SKM-1 treated with dmso at 0.1 percent for 144 hours (cell line): ENCODE measurements around the gene TJP1.
"Not testable (repeated sequence)": the region's sequence is repeated elsewhere in the genome, so short reads cannot be mapped to it uniquely, and the experiment has no call there.

Source experiments
- DNase-seq: peaks from one replicate; lab custom pipeline; 2025; ENCODE audit not compliant: unreplicated experiment; lab: John Stamatoyannopoulos, UW

Gene TJP1

GRCh38 chr15:29685156-29686078 is 136.9 kb downstream of the TJP1 start:
- no peak for DNase-seq

DNA sequence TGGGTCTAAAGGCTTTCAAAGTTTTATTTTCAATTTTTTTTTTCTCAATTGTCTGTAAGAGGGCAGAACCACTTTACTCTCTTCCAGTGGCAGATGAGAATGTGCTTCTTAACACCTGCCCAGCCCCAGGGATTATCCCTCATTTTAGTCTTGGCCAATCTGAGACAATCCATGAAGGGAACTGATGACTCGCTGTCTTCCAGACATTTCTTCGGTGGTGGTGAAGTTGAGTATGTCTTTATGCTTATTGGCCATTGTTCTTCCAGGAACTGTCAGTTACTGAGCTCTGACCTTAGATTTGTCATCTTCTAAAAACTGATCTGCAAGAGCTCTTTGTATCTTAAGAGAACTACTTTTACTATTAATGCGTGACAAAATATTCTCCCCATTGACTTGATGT is 139.5 kb downstream of the TJP1 start:
- no peak for DNase-seq

- DNase-seq: no peak
Measured at GRCh38 chr15:29682361-29682760, 139.9 kb downstream of the TJP1 start.

- DNase-seq: no peak
Measured at GRCh38 chr15:29681946-29682345, 140.3 kb downstream of the TJP1 start.

GRCh38 chr15:29681166-29681845 is 141.0 kb downstream of the TJP1 start:
- DNase-seq: no peak

DNA sequence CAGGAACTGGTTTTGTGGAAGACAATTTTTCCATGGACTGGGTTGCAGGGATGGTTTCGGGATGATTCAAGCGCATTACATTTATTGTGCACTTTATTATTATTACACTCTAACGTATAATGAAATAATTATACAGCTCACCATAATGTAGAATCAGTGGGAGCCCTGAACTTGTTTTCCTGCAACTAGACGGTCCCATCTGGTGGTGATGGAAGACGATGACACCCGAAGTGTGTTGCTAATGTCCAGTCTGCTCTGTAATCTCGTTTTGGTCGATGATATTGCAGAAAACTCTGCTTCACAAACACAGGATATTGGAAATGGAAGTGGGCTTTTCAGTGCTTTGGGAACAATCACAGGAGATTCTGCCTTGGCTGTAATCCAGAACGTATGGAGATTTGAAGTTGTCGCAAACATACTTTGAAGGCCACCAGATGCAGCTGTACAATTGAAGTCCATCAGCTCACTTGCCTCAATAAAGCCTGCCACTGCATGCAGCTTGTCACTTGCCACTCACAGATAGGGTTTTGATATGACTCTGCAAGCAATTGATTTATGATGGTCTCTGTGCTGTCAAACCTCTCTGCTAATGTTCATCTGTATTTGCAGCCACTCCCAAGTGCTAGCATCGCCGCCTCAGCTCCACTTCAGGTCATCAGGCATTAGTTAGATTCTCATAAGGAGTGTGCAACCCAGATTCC is 141.7 kb downstream of the TJP1 start:
- DNase-seq: no peak

DNA sequence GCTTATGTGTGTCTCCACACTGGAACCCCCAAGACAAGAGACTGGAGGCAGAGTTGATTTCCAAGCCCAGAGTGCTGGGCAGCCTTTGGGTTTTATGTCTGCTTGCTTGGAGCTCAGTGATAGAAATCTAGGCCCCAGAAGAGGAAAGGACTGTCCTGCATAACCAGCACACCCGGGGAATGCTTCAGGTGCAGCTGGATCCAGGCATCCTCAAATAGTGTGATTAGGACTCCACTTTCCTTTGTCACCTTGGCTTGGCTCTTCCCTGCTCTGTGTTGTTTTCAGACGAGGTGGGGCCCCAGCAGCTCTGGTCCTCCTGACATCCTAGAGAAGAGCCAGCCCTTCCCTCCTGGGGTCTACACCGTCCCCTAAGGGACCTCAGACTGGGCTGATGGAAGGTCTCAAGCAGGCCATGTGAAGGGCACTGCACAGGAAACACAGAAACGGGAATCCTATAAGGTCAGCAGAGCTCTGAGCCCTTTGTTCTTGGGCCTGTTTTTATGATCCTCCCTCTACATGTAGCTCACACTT is 143.7 kb downstream of the TJP1 start:
- DNase-seq: no peak

- DNase-seq: no peak
Measured at GRCh38 chr15:29677871-29678461, 144.3 kb downstream of the TJP1 start.

GRCh38 chr15:29677455-29677854 is 144.8 kb downstream of the TJP1 start:
- no peak for DNase-seq

GRCh38 chr15:29676961-29677402 is 145.3 kb downstream of the TJP1 start:
- no peak for DNase-seq

- not testable (repeated sequence) for DNase-seq
Measured at GRCh38 chr15:29676374-29676960, 145.8 kb downstream of the TJP1 start.

DNA sequence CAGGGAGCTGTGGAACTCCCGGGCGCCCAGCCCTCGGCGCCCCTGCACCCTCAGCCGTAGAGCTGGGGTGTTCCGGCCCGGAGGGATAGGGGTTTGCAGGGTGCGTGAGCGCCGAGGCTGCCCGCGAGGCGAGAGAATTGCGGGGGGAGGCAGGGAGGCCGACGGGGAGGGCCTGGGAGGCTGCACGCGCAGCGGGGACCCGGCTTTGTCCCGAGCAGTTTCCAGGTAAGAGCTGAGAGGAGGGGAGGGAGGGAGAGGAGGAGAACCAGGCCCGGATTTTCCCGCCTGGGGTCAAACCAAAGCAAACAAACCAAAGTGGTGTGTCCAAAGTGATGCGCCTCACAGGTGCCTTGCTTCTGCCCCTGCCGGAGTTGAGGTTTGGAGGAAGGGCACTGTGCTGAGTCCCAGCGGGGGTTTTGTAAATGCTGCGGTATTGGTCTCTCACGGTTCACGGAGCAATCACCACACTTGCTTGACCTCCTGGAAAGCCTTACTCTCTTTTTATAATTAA is 146.4 kb downstream of the TJP1 start:
- no peak for DNase-seq

DNA sequence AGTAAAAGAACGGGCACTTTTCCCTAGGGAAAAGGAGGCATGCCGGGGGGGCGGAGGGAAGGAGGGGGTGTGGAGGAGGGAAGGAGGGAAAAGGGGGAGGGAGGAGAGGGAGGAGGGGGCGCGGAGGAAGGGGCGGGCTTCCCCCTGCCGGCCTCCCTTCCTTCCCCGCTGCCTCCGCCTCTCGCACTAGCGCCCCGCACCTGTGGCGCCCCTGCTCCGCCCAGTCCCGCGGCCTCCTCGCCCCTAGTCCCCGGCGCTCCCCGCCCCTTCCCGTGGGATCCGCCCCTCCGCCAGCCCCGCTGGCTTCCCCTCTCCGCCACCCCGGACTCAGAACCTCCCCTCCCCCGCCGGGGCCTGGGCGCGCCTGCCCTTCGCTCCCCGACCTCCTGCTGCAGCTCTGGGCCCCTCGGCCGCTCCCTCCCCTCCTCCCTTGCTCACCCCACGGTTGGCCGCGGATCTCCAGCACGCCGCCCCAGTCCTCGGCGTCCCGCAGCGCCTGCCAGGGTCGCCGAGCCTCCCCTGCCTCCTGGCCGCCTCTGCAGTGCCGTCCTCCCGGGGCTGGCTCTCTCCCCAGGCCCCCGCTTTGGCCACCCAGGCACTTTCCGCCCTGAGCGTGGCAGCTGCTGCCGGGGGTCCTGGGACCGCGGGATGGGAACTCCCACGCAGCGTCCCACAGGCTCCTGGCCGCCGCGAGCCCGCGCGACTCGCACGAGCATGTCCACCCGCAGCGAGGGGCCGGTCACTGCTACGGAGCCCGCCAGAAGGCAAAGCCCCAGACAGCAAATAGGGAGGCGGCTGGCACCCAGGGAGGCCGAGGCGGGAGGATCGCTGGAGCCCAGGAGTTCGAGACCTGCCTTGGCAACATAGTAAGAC is 147.4 kb downstream of the TJP1 start:
- DNase-seq: no peak

GRCh38 chr15:29672923-29673809 is 149.1 kb downstream of the TJP1 start:
- DNase-seq: no peak

DNA sequence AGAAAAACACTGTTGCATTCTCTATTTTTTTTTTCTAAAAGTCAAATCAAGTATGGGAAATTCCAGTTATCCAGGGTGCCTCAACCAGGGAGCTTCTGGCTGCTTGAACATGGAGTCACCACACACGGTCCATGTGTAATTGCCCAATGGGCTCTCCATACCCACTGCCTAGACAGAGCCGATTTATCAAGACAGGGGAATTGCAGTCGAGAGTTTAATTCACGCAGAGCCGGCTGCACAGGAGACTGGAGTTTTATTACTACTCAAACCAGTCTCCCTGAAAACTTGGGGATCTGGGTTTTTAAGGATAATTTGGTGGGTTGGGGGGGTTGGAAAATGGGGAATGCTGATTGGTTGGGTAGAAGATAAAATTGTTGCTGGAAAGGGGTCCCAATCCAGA is 149.8 kb downstream of the TJP1 start:
- no peak for DNase-seq

GRCh38 chr15:29672046-29672445 is 150.2 kb downstream of the TJP1 start:
- DNase-seq: not testable (repeated sequence)

GRCh38 chr15:29670998-29671981 is 151.0 kb downstream of the TJP1 start:
- DNase-seq: no peak
